ENCODE measurements around the gene ST3GAL6.

ST3GAL6 gene

GRCh38 chr3:98733053-98733811 lies 29.9 kb upstream of the ST3GAL6 start:
- peak overlapping the region; percentile 61 for H3K4me3 ChIP-seq (ENCODE audit: severe bottlenecking)
- H3K27ac ChIP-seq (ENCODE audit: poor library complexity, severe bottlenecking): no peak overlapping the region
- DNase-seq (ENCODE audit: low spot score): no peak

DNA sequence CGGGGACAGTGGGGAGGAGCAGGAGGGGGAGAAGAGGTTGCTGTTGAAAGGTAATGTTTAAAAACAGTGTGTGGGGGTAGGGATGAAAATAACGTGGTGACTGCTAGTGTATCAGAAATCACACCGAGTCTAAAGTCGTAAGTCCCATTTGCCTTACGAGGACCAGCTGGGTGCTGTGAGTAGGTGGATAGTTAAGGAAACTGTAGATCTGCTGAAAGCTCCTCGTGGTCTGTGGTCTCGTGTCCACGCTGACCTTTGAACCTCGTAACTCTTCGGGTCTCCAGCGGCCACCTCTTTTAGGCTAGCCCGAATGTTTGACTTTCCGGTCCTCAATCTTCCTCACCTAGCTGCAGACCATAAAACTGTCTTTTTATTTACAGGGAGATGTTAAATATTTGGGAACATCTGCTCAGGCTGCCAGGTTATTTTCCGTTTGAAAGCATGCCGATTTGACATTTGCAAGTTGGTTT lies 29.3 kb upstream of the ST3GAL6 start:
- Histone ChIP-seq H3K36me3 (ENCODE audit: low read depth) (no peaks in the 10 kb centered on the region), H3K27me3 (ENCODE audit: insufficient read depth, poor library complexity, severe bottlenecking) (no peaks in the 10 kb centered on the region), H3K9me3 (ENCODE audit: severe bottlenecking) (no peaks in the 10 kb centered on the region), H3K4me1 (ENCODE audit: insufficient read depth, poor library complexity, severe bottlenecking) (no peaks in the 10 kb centered on the region), H3K27ac (ENCODE audit: poor library complexity, severe bottlenecking) (no peak overlapping the region), H3K4me3 (ENCODE audit: severe bottlenecking) (peak overlapping the region; percentile 61)
- no peak for TF ChIP-seq CTCF (IDR thresholded peaks at IDR 0.05; ENCODE audit: poor library complexity, severe bottlenecking)
- no peak for DNase-seq (ENCODE audit: low spot score)
- ATAC-seq (ENCODE audit: low read depth): no peak

More at GRCh38 chr3:98733053-98733811, 29.9 kb upstream of the ST3GAL6 start:
- peak; percentile 24; the same call in 2 of the 3 replicates for ATAC-seq (ENCODE audit: low read depth)
- TF ChIP-seq CTCF (IDR thresholded peaks at IDR 0.05; ENCODE audit: poor library complexity, severe bottlenecking): no peak
- Histone ChIP-seq H3K36me3 (ENCODE audit: low read depth) (no peaks in the 10 kb centered on the region), H3K4me1 (ENCODE audit: insufficient read depth, poor library complexity, severe bottlenecking) (no peaks in the 10 kb centered on the region), H3K9me3 (ENCODE audit: severe bottlenecking) (no peaks in the 10 kb centered on the region), H3K27me3 (ENCODE audit: insufficient read depth, poor library complexity, severe bottlenecking) (no peaks in the 10 kb centered on the region)

GRCh38 chr3:98734306-98734705 lies 28.8 kb upstream of the ST3GAL6 start:
- Histone ChIP-seq H3K27me3 (ENCODE audit: insufficient read depth, poor library complexity, severe bottlenecking) (no peaks in the 10 kb centered on the region), H3K4me1 (ENCODE audit: insufficient read depth, poor library complexity, severe bottlenecking) (no peaks in the 10 kb centered on the region), H3K27ac (ENCODE audit: poor library complexity, severe bottlenecking) (no peak overlapping the region), H3K36me3 (ENCODE audit: low read depth) (no peaks in the 10 kb centered on the region), H3K4me3 (ENCODE audit: severe bottlenecking) (no peak overlapping the region), H3K9me3 (ENCODE audit: severe bottlenecking) (no peaks in the 10 kb centered on the region)
- TF ChIP-seq CTCF (IDR thresholded peaks at IDR 0.05; ENCODE audit: poor library complexity, severe bottlenecking): no peak
- DNase-seq (ENCODE audit: low spot score): no peak
- ATAC-seq (ENCODE audit: low read depth): no peak

DNA sequence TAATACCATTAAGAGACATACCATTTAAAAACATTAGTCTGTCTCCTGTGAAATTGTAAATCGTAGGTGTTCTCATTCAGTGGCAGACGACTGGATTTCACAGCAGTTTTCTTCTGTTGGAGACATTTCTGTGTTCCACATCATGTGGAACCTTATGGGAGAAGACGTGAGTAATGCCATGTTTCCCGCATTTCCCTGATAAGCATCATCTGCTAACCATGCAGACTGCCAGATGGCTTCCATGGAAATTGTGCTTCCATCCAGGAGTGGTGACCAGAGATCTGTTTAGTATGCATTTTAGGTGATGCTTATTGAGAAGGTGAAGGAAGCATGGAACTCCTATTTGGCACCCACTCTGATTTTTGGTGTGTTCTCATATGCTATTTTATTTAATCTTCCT lies 28.4 kb upstream of the ST3GAL6 start:
- ATAC-seq (ENCODE audit: low read depth) (no peak), DNase-seq (ENCODE audit: low spot score) (no peak)
- Histone ChIP-seq H3K27ac (ENCODE audit: poor library complexity, severe bottlenecking) (no peak overlapping the region), H3K9me3 (ENCODE audit: severe bottlenecking) (no peaks in the 10 kb centered on the region), H3K36me3 (ENCODE audit: low read depth) (no peaks in the 10 kb centered on the region), H3K27me3 (ENCODE audit: insufficient read depth, poor library complexity, severe bottlenecking) (no peaks in the 10 kb centered on the region), H3K4me3 (ENCODE audit: severe bottlenecking) (no peak overlapping the region), H3K4me1 (ENCODE audit: insufficient read depth, poor library complexity, severe bottlenecking) (no peaks in the 10 kb centered on the region)
- TF ChIP-seq CTCF (IDR thresholded peaks at IDR 0.05; ENCODE audit: poor library complexity, severe bottlenecking): no peak

- ATAC-seq (ENCODE audit: low read depth) (no peak), DNase-seq (ENCODE audit: low spot score) (no peak)
- H3K4me3 ChIP-seq (ENCODE audit: severe bottlenecking): no peak overlapping the region
- H3K27ac ChIP-seq (ENCODE audit: poor library complexity, severe bottlenecking): no peak overlapping the region
- H3K4me1 ChIP-seq (ENCODE audit: insufficient read depth, poor library complexity, severe bottlenecking): no peaks in the 10 kb centered on the region
- H3K36me3 ChIP-seq (ENCODE audit: low read depth): no peaks in the 10 kb centered on the region
- H3K27me3 ChIP-seq (ENCODE audit: insufficient read depth, poor library complexity, severe bottlenecking): no peaks in the 10 kb centered on the region
- no peaks in the 10 kb centered on the region for H3K9me3 ChIP-seq (ENCODE audit: severe bottlenecking)
- no peak for TF ChIP-seq CTCF (IDR thresholded peaks at IDR 0.05; ENCODE audit: poor library complexity, severe bottlenecking)
These were observed 27.8 kb upstream of the ST3GAL6 start for GRCh38 chr3:98735296-98735695.

Measured in RWPE2 (cell line).